Natural killer cell (primary cell): Measurements from ENCODE around the gene CDHR3. TPM values are rescaled to one million over a fixed set of nuclear protein-coding genes. Genes with fewer than 3 reads are reported as not detected.
"Not testable (repeated sequence)": the region's sequence is repeated elsewhere in the genome, so short reads cannot be mapped to it uniquely, and the experiment has no call there.

ENCODE experiments used
- ATAC-seq, 3 donors: fragments of 150-1000 bp in 2 of 3; fragments of 200-7000 bp in 1 of 3; cut with Tn5 transposase; 1 replicate in 1 of 3; 2 replicates in 2 of 3; pipeline ENCODE4 v1.10.0; 2021; ENCODE audit warnings: mild to moderate bottlenecking in 2 of 3, moderate library complexity in 2 of 3
- DNase-seq, 2 donors: peaks; one replicate each; pipeline versions ENCODE4 v3.0.0 to v3.0.0-alpha.2; 2013 to 2021; ENCODE audit warnings: mixed read lengths in 1 of 2
- H3K27ac ChIP-seq: one replicate; pipeline ENCODE4 v1.5.1; 2013; ENCODE audit warnings: mild to moderate bottlenecking, low read length
- H3K27me3 ChIP-seq: one replicate; pipeline ENCODE4 v1.6.1; 2013; ENCODE audit warnings: low read length; ENCODE audit not compliant: control insufficient read depth, insufficient read depth
- H3K36me3 ChIP-seq: one replicate; pipeline ENCODE4 v1.6.1; 2013; ENCODE audit warnings: low read length; ENCODE audit not compliant: control insufficient read depth, insufficient read depth
- H3K4me1 ChIP-seq: one replicate; pipeline ENCODE4 v1.6.1; 2013; ENCODE audit warnings: low read length; ENCODE audit not compliant: control insufficient read depth, insufficient read depth
- H3K4me3 ChIP-seq: one replicate; pipeline ENCODE4 v1.5.1; 2013; ENCODE audit warnings: low read length
- H3K9me3 ChIP-seq: one replicate; pipeline ENCODE4 v1.6.1; 2013; ENCODE audit warnings: low read length; ENCODE audit not compliant: control insufficient read depth, insufficient read depth
- H3K27ac Mint-ChIP-seq, 2 donors: one replicate each; pipeline ENCODE4 v1.8.0; 2022; ENCODE audit warnings: mild to moderate bottlenecking in 2 of 2, mixed read lengths in 2 of 2, moderate library complexity in 1 of 2
- H3K27me3 Mint-ChIP-seq, 2 donors: one replicate each; pipeline ENCODE4 v1.8.0; 2022; ENCODE audit warnings: low read depth in 2 of 2, mixed read lengths in 2 of 2
- H3K36me3 Mint-ChIP-seq: one replicate; pipeline ENCODE4 v1.8.0; 2022; ENCODE audit warnings: mixed read lengths
- H3K4me1 Mint-ChIP-seq, 2 donors: one replicate each; pipeline ENCODE4 v1.8.0; 2022; ENCODE audit warnings: mixed read lengths in 2 of 2
- H3K4me3 Mint-ChIP-seq: one replicate; pipeline ENCODE4 v1.8.0; 2022; ENCODE audit warnings: mild to moderate bottlenecking, moderate library complexity, mixed read lengths
- H3K9me3 Mint-ChIP-seq, 2 donors: one replicate each; pipeline ENCODE4 v1.8.0; 2022; ENCODE audit warnings: mixed read lengths in 2 of 2
- WGBS: methylation state at CpG from one replicate; pipeline ENCODE4 v1.1.7; 2013; ENCODE audit warnings: missing lambda C conversion rate; ENCODE audit not compliant: insufficient coverage; 5-methylcytosine and 5-hydroxymethylcytosine counted together
- intact Hi-C: fragments of 100-400 bp; cut with micrococcal nuclease; formaldehyde crosslinking; loops from one replicate; pipeline ENCODE4 v1.14.2; 2022
- total RNA-seq, 4 donors: library from RNA; stranded (reverse); fragments of 120-200 nt in 1 of 4; gene quantifications; one replicate each; pipeline versions ENCODE4 v1.2.3 to v1.2.4, GENCODE V29; 2013 to 2022
- TF ChIP-seq, protein P1 (sequence below): fragments of 200-600 bp; IDR thresholded peaks from one replicate; pipeline ENCODE4 v1.8.0; 2022; ENCODE audit warnings: antibody characterized with exemption

Gene CDHR3
- total RNA-seq, 3 donors from 2014 or later (not counting 1 experiment from before 2014, with no cell fraction given) = 9.2 to 12.4 (median 10.2) TPM

GRCh38 chr7:105954711-105955110, 8.4 kb upstream of the CDHR3 start:
- DNase-seq = no peak
- Histone ChIP-seq H3K27me3 (peaks cover 3% of the 10 kb centered on the region), H3K9me3 (no peaks in the 10 kb centered on the region), H3K4me1 (no peaks in the 10 kb centered on the region), H3K36me3 (no peaks in the 10 kb centered on the region), H3K4me3 (no peak overlapping the region), H3K27ac (no peak overlapping the region)
- Mint-ChIP-seq H3K27ac (no peak overlapping the region), H3K9me3 (peaks cover 4 to 5% of the 10 kb centered on the region in 2 donors), H3K36me3 (peaks cover 9% of the 10 kb centered on the region), H3K4me3 (no peak overlapping the region), H3K4me1 (no peaks in the 10 kb centered on the region), H3K27me3 (peaks cover 8 to 11% of the 10 kb centered on the region in 2 donors)
- TF ChIP-seq, protein P1, sequence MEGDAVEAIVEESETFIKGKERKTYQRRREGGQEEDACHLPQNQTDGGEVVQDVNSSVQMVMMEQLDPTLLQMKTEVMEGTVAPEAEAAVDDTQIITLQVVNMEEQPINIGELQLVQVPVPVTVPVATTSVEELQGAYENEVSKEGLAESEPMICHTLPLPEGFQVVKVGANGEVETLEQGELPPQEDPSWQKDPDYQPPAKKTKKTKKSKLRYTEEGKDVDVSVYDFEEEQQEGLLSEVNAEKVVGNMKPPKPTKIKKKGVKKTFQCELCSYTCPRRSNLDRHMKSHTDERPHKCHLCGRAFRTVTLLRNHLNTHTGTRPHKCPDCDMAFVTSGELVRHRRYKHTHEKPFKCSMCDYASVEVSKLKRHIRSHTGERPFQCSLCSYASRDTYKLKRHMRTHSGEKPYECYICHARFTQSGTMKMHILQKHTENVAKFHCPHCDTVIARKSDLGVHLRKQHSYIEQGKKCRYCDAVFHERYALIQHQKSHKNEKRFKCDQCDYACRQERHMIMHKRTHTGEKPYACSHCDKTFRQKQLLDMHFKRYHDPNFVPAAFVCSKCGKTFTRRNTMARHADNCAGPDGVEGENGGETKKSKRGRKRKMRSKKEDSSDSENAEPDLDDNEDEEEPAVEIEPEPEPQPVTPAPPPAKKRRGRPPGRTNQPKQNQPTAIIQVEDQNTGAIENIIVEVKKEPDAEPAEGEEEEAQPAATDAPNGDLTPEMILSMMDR = no peak
- intact Hi-C loops = no loop called here
- WGBS = 77% methylated on average over 3 of the region's 3 CpGs
- no peak for ATAC-seq

GRCh38 chr7:105955651-105956466, 7.2 kb upstream of the CDHR3 start:
- ATAC-seq, H3K9me3 Mint-ChIP-seq, H3K4me3 ChIP-seq, H3K4me3 Mint-ChIP-seq, H3K4me1 ChIP-seq, H3K36me3 ChIP-seq, H3K9me3 ChIP-seq, H3K27me3 ChIP-seq, H3K27ac Mint-ChIP-seq, DNase-seq, H3K27ac ChIP-seq, intact Hi-C loops, H3K4me1 Mint-ChIP-seq, H3K36me3 Mint-ChIP-seq: not testable (repeated sequence)
- H3K27me3 Mint-ChIP-seq = peaks cover 8 to 11% of the 10 kb centered on the region in 2 donors
- 83% methylated on average over 52 of the region's 52 CpGs for WGBS

DNA sequence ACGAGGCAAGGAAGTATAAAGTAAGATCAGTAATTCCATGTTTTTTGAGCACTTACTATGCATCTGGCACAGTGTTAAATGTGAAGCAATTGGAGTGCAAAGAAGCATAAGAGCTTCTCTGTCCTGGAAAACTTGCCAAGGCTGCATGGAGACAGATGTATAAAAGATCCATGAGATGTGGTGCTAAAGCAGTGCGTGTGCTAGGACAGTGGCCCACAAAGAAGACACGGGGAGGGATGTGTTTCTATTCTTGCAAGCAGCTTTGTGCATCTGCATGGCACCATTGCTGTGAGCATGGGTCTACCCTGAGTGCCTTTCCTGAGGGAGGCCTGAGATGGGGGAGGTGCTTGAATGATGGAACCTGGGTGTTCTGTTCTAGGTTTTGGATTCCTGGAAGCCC, 5.1 kb upstream of the CDHR3 start:
- no peaks in the 10 kb centered on the region for H3K36me3 ChIP-seq
- no peak overlapping the region for H3K27ac Mint-ChIP-seq
- DNase-seq = no peak
- no peaks in the 10 kb centered on the region for H3K36me3 Mint-ChIP-seq
- WGBS = 84% methylated on average over 3 of the region's 3 CpGs
- no peak overlapping the region for H3K4me3 ChIP-seq
- ATAC-seq = no peak
- TF ChIP-seq, protein P1 = no peak
- H3K27me3 Mint-ChIP-seq = peaks cover 10 to 15% of the 10 kb centered on the region in 2 donors
- H3K4me1 Mint-ChIP-seq = no peaks in the 10 kb centered on the region
- peaks cover 2% of the 10 kb centered on the region for H3K27me3 ChIP-seq
- H3K4me1 ChIP-seq = no peaks in the 10 kb centered on the region
- H3K4me3 Mint-ChIP-seq = no peak overlapping the region
- H3K9me3 Mint-ChIP-seq = no peaks in the 10 kb centered on the region
- no peak overlapping the region for H3K27ac ChIP-seq
- no peaks in the 10 kb centered on the region for H3K9me3 ChIP-seq
- intact Hi-C loops = no loop called here

GRCh38 chr7:105962353-105962752, 711 bp upstream of the CDHR3 start:
- Mint-ChIP-seq H3K36me3 (no peaks in the 10 kb centered on the region), H3K4me3 (no peak overlapping the region), H3K9me3 (no peaks in the 10 kb centered on the region), H3K27ac (no peak overlapping the region), H3K27me3 (peaks cover 6 to 10% of the 10 kb centered on the region in 2 donors), H3K4me1 (no peaks in the 10 kb centered on the region)
- Histone ChIP-seq H3K4me3 (no peak overlapping the region), H3K9me3 (no peaks in the 10 kb centered on the region), H3K27ac (no peak overlapping the region), H3K27me3 (no peaks in the 10 kb centered on the region), H3K36me3 (no peaks in the 10 kb centered on the region), H3K4me1 (no peaks in the 10 kb centered on the region)
- TF ChIP-seq, protein P1 = no peak
- no peak for DNase-seq
- WGBS = 96% methylated on average over 6 of the region's 7 CpGs
- intact Hi-C loops = no loop called here
- no peak for ATAC-seq
